ENCODE results near the gene LPIN3.

LPIN3 gene

GRCh38 chr20:41318271-41318649 is 22.4 kb upstream of the LPIN3 start:
- in situ Hi-C loops (cut with MboI; ENCODE audit: low sequenced_read_pairs), result no loop called here

GRCh38 chr20:41320441-41320840 is 20.2 kb upstream of the LPIN3 start:
- in situ Hi-C loops (cut with MboI; ENCODE audit: low sequenced_read_pairs), result no loop called here

- in situ Hi-C loops (cut with MboI; ENCODE audit: low sequenced_read_pairs), result no loop called here
Observed at GRCh38 chr20:41320976-41321375, 19.6 kb upstream of the LPIN3 start.

- in situ Hi-C loops (cut with MboI; ENCODE audit: low sequenced_read_pairs), result no loop called here
Observed at GRCh38 chr20:41327178-41327577, 13.4 kb upstream of the LPIN3 start.

DNA sequence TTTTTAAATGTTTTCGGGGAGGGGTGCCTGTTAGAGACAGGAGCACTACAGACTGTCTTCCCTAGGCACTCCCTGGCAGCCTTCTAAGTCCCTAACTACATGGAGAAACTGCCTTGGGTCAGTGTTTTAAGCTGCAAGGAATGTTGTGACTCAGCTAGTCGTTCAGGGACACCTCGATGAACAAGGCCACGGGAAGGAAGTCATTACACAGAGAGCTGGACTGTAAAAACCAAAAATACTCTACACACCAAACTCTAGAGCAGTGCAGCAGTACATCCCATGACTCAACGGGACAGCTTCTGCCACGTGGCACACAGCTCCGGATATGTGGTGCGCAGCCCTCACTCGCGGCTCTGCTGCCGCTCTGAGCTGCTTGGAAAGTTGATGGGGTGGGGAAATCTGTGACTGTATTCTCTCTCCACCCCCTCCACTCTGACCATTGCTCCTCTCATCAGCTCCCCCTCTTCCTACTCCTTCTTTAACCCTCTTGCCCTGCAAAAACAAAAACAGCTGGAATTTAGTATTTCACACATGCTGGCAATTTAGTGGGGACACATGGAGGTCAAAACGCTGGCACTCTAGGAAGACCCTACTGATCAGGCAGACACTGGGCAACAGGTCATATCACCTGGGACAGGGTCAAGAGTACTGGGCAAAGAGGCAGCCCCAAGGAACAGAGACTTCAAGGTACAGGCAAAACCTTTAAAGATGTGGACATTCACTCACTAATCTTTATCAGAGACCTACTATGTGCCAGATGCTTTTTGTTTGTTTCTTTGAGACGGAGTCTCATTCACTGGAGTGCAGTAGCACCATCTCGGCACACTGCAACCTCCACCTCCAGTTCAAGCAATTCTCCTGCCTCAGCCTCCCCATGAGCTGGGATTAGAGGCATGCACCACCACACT is 10.9 kb upstream of the LPIN3 start:
- in situ Hi-C loops (cut with MboI; ENCODE audit: low sequenced_read_pairs), result loop anchor here (10.0 kb wide), 1 partner anchor 355 kb away; no protein-coding TSS in a partner anchor

DNA sequence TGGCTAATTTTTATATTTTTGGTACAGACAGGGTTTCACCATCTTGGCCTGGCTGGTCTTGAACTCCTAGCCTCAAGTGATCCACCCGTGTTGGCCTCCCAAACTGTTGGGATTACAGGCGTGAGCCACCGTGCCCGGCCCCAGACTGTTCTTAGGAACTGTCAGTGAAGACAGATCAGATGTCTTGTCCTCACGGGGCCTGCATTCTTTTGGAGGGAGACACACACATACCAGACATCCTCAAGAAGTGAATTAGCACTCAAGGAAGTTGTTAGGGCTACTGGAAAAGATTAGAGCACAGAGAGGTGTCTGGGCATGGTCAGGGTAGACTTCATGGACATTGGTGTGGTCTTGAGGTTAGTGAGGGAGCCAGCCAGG is 10.3 kb upstream of the LPIN3 start:
- in situ Hi-C loops (cut with MboI; ENCODE audit: low sequenced_read_pairs), result loop anchor here (10.0 kb wide), 1 partner anchor 356 kb away; no protein-coding TSS in a partner anchor

DNA sequence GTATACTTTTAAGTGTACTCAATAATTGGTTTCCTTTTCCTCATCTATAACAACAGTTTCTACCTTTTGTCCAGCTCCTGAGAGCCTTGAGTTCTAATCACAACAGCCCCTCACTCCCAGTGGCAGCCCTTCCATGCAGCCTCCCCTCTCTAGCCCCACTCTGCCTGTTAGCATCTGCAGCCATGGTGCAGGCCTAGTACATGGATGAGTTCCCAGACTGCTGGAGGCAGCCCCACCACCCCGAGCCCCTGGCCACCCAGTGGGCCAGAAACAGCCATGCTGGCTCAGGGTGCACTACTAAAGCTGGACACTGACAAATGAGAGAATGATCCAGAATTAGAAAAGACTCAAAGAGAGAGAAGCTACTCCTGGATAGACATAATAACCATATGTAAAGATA is 9.7 kb upstream of the LPIN3 start:
- in situ Hi-C loops (cut with MboI; ENCODE audit: low sequenced_read_pairs), result loop anchor here (10.0 kb wide), 1 partner anchor 356 kb away; no protein-coding TSS in a partner anchor

- in situ Hi-C loops (cut with MboI; ENCODE audit: low sequenced_read_pairs), result loop anchor here (10.0 kb wide), 1 partner anchor 357 kb away; no protein-coding TSS in a partner anchor
Observed at GRCh38 chr20:41331731-41332130, 8.9 kb upstream of the LPIN3 start.

GRCh38 chr20:41334036-41334435 is 6.6 kb upstream of the LPIN3 start:
- in situ Hi-C loops (cut with MboI; ENCODE audit: low sequenced_read_pairs), result loop anchor here (10.0 kb wide), 1 partner anchor 359 kb away; no protein-coding TSS in a partner anchor

DNA sequence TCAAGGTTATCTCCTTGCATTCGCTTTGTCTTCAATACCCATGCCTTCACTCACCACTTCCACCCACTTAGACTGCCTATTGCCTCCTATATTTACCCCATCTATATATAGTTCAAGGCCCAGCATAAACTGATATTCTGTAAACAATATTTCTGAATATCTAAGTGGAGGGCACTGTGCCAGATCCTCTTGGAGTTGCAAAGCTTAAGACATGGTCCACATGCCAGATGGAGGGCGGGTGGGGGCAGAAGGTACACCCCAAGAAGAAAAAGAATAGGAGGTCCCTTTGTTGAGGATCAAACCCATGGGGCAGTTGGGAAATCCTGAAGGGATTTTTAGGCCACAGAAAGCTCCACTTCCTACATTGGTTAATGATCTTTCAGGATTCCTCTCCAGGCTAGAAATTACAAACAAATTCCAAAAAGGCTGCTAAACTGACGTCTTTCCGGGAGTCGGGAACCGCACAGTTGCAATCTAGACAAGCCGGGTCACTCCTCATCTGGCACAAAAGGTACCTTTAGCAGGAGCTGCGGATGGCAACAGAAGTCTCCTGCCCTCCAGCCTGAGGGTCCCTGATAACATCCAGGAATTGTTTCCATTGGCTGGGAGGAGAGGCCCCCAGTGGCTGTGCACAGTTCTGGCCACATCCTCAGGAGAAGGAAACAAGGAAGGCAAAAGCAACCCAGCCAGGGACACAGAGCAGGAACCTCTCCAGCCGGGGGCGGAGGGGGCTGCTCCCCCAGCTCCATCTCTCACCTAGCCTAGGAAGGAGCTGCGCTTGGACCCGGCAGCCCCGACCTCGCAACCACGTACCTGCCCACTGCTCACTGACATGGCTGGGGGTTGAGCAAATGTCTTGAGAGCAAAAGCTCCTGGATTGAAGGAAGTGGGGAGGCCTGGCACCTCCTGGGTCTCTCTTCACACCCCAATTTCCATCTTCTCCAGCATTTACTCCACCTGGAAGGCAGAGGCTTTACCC is 5.9 kb upstream of the LPIN3 start:
- in situ Hi-C loops (cut with MboI; ENCODE audit: low sequenced_read_pairs), result loop anchor here (10.0 kb wide), 1 partner anchor 360 kb away; no protein-coding TSS in a partner anchor

DNA sequence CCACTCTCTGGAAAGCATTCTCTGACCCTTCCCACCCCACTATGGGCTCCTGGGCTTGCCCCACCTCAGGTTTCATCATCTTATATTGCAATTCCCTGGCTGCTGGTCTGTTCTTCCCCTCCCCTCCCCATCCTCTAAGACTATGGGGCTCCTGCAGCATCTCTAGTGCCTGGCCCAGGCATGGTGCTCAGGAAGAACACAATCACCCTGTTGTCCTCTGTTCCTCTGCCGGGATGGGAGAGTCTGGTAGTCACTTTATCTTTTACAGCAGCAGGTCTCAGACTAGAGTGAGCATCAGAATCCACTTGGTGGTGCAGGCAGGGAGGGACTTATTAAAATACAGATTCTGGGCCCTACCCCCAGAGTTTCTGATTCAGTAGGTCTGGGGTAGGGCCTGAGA is 5.0 kb upstream of the LPIN3 start:
- in situ Hi-C loops (cut with MboI; ENCODE audit: low sequenced_read_pairs), result loop anchor here (10.0 kb wide), 1 partner anchor 361 kb away; no protein-coding TSS in a partner anchor

- in situ Hi-C loops (cut with MboI; ENCODE audit: low sequenced_read_pairs), result loop anchor here (10.0 kb wide), 1 partner anchor 362 kb away; no protein-coding TSS in a partner anchor
Observed at GRCh38 chr20:41336711-41337492, 3.7 kb upstream of the LPIN3 start.

DNA sequence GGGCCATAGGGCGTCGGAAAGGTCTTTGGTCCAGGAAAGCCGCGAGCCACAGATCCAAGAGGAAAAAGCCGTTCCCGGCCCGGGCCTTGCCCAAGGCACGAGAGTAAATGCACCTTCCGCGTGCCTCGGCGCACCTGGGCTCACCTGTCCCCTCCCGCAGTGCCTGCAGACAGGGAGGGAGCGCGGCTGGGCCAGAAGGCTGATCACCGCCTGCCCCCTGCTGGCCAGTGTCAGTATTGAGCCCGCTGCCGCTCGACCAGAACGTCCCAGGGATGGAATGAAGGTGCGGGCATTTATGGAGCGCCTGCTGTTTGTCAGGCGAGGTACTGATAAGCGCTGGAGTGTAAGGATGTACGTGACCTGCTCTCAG is 679 bp upstream of the LPIN3 start:
- in situ Hi-C loops (cut with MboI; ENCODE audit: low sequenced_read_pairs), result loop anchor here (5.0 to 10.0 kb wide), 2 partner anchors 163 to 365 kb away; no protein-coding TSS in a partner anchor

DNA sequence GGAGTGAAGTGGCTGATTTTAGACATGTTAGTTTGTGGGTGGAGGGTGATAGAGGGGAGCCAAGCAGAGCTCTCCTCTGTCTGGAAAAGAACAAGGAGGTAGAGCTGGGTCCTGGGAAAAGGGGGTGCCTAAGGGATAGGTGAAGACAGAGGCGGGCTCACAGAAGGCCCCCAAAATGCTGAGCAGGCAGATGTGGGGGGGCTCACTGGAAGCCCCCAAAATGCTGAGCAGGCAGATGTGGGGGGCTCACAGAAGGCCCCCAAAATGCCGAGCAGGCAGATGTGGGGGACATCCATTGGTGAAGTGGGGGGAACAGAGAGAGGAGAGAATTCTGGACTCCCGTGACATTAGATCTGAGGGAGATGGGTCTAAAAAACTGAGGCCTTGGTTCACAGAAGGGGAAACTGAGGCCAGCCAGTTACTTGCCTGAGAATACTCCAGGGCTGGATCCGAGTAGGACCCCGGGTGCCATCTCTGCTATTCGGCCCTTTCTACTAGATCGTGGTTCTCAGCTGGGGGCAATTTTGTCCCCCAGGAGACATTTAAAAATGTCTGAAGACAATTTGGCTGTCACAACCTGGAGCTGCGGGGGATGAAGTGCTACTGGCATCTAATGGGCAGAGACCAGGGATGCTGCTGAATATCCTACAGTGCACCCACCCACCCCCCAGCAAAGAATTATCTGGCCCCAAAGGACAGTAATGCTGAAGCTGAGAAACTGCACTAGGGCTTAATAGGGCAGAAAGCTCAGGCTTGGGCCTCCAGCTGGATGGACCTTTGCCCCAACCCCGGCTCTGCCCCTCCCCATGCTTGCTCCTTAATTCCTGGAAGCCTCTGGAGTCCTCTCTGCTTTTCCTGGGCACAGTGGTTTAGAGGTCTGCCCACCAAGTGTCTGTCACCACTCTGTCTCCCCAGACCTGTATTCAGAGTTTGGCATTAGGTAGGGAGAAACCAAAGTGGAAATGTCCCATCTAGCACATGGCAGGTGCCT is 2.1 kb downstream of the LPIN3 start:
- in situ Hi-C loops (cut with MboI; ENCODE audit: low sequenced_read_pairs), result loop anchor here (5.0 kb wide), 1 partner anchor 165 kb away; no protein-coding TSS in a partner anchor

- in situ Hi-C loops (cut with MboI; ENCODE audit: low sequenced_read_pairs), result loop anchor here (5.0 kb wide), 1 partner anchor 167 kb away; no protein-coding TSS in a partner anchor
Observed at GRCh38 chr20:41344477-41344876, 3.9 kb downstream of the LPIN3 start.

GRCh38 chr20:41344938-41345728 is 4.5 kb downstream of the LPIN3 start:
- in situ Hi-C loops (cut with MboI; ENCODE audit: low sequenced_read_pairs), result loop anchor here (5.0 kb wide), 1 partner anchor 168 kb away; no protein-coding TSS in a partner anchor

DNA sequence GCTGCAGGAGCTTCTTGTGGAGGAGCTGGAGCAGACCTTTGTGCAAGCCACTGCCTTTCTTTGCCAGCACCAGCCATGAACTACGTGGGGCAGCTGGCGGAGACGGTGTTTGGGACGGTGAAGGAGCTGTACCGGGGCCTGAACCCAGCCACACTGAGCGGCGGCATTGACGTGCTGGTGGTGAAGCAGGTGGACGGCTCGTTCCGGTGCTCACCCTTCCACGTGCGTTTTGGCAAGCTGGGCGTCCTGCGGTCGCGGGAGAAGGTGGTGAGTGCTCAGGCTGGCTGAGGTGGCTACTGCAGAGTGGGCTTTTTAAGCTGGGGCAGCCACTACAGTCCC is 5.1 kb downstream of the LPIN3 start:
- in situ Hi-C loops (cut with MboI; ENCODE audit: low sequenced_read_pairs), result no loop called here

Data from HL-60/S4 (cell line).